ENCODE results near the gene YTHDF2.
A peak's percentile ranks its signal among the peaks of the same experiment; 100 is the strongest.
"Not testable (repeated sequence)": the region's sequence is repeated elsewhere in the genome, so short reads cannot be mapped to it uniquely, and the experiment has no call there.

YTHDF2 gene

DNA sequence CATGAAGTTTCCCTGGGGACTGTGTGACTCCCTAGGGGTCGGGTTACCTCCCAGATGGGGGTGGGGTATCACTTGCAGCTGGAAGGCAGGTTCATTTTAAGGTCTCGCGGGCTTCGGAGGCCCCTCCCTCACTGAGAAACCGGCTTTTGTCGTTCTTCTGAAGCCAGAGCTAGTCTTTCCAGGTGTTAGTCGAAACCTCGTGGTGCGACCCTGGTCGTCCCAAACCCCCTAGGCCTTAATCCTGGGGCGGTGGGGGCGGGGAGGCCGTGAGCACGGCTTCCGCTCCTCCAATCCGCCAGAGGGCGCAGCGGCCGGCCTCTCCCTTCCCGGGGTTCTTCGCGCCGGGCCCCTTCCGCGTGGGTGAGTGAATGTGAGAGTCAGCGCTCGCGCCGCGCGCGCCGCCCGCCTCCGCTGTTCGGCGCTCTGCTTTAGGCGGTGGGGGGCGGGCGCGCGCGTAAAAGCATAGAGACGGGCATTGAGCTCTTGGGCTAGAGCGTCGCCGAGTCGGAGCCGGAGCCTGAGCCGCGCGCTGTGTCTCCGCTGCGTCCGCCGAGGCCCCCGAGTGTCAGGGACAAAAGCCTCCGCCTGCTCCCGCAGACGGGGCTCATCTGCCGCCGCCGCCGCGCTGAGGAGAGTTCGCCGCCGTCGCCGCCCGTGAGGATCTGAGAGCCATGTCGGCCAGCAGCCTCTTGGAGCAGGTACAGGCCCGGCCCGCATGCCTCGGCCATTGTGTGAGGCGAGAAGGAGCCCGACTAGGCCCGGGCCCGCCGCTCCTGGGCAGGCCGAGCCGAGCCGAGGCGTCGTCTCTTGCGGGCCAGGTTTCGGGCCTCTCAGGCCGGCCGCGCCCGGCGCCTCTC lies at the start of gene YTHDF2:
Gene YTHDF2, plus strand, starts transcription at position 491 of the 857 bp plus-strand sequence. Its CDS starts 181 bp downstream, at position 672.
- peak; percentile 97 to 98 (median 97) for DNase-seq

DNA sequence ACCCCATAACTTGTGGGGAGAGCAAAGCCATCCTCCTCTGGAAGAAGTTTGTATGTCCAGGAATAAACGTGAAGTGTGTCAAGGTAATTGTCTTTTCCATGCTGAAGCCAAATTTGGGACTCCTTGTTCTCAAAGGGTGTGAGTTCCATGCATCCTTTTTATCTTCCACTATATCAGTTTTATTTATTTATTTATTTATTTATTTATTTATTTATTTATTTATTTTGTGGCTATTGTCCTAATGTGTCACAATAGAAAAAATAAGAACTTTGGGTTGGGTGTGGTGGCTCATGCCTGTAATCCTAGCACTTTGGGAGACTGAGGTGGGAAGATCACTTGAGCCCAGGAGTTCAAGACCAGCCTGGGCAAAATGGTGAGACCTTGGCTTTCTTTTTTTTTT lies 45.1 kb upstream of the YTHDF2 start:
- DNase-seq = not testable (repeated sequence)

DNA sequence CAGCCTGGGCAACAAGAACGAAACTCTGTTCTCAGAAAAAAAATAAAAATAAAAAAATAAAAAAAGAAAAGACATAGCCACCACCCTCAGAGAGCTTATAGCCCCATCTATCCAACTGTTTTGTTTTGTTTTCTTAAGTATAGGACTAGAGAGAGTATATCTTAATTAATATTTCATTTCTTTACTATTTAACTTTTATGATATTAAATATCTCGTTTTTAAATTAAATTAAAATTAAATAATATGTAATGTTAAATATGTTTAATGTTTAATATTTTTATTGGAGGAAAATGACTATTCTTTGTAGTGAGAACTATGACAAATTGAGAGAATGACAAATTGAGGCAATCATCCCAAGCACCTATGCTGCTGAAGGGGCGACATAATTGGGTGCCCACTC lies 33.1 kb upstream of the YTHDF2 start:
- DNase-seq = no peak

DNA sequence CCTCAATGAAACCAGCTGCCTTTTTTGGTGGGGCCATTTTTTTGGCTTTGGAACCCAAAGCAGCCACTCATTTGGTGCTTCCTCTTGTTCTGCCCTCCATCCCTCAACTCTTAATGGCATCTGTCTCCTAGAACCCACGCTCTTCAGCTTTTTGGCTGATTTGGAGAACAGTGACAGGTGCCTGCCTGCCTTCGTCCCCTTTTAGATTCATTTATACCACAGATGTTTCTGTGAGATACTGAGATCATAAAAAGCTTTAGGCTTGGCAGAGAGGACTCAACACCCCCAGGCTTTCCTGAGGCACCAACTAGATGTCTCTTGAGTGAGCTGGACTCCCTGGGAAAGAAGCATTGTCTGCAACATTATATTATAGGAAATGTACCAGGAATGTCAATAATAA lies 20.4 kb upstream of the YTHDF2 start:
- no peak for DNase-seq

- DNase-seq = no peak
These were observed 18.6 kb upstream of the YTHDF2 start for GRCh38 chr1:28718166-28718565.

DNA sequence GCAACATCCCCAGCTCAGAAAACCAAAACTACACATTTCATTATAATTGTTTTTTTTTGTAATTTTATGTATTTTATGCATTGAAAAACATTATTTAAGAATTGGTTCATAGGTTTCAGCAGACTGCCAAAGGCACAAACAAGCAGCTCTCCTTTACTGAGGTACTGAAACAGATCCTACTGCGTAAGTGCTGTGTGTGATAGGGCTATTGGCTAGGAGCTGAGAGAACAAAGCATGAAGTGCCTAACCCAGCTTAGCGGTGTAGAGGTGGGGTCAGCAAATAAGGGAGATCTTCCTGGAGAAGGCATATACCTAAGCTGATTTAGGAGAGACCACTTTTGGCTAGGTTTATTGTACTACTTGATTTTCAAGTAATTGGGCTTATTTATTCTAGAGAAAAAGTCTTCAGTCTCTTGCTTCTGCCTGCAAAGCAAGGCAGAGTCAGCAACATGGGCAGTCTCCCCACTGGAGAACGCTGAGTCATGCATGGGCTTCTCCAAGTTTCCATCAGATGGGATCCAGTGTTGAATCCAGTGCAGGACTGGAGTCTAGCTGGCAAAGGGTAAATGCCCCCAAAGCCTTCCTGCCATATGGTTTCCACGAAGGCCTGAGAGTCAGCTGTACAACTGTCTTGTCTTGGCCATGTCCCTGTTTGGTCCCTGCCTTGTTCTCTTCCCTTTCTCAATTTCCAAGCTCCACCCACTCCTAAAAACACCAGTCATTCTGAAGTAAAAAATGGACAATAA lies 18.0 kb upstream of the YTHDF2 start:
- DNase-seq = no peak

DNA sequence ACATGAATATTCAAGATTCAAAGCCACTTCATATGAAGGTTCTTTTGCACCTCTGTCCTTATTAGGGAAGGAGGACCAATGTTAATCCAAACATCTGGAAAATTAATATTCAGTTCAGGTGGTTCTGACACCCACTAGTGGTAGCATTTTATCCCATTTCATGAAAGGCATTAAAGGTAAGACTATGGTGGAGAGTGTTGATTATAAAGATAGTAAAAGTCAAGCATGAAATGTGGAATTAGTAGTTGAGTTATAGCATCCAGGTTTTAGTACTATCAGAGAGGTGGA lies 17.5 kb upstream of the YTHDF2 start:
- DNase-seq = no peak

DNA sequence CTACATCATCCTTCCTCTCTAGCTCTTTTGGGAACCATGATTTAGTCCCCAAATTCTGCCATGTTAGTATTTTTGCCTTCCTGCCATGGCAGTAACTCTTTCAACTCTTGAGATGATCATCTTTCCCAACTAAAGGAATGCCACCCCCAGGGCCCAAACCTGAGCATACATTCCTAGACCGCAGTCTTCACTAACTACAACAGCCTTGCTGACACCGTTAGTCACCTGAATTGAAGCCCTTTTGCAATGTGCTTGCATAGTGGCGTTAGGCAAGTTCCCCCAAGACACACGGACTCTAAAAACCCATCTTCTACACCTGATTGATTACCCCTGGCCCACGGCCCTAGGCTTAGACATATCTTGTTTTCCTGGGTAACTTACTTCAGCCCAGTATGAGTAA lies 16.4 kb upstream of the YTHDF2 start:
- no peak for DNase-seq

GRCh38 chr1:28721927-28722326 lies 14.8 kb upstream of the YTHDF2 start:
- not testable (repeated sequence) for DNase-seq

- DNase-seq = peak in 1 of 3 experiments; percentile 9
These were observed 11.4 kb upstream of the YTHDF2 start for GRCh38 chr1:28725365-28725764.

GRCh38 chr1:28735961-28736449 lies 735 bp upstream of the YTHDF2 start:
- no peak for DNase-seq

- DNase-seq = peak; percentile 75 to 94 (median 82)
These were observed 780 bp downstream of the YTHDF2 start for GRCh38 chr1:28737307-28738132.

DNA sequence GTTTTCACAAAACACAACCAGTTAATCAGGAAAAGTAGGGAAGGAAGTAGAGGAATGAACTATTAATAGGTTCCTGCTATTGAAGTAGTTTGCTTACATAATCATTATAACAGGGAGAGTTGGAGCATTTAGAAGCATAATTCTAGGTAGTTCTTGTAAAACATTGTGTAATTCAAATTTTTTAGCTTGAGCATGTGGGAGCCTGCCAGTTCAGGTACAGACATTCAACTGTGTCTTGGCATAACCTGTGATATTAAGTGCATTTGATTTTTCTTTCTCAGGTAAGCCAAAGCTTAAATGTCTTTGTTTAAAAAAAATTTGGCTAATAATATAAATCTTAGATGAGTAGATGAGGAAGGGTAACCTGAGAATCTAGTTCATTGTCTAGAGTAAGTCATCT lies 3.4 kb downstream of the YTHDF2 start:
- no peak for DNase-seq

DNA sequence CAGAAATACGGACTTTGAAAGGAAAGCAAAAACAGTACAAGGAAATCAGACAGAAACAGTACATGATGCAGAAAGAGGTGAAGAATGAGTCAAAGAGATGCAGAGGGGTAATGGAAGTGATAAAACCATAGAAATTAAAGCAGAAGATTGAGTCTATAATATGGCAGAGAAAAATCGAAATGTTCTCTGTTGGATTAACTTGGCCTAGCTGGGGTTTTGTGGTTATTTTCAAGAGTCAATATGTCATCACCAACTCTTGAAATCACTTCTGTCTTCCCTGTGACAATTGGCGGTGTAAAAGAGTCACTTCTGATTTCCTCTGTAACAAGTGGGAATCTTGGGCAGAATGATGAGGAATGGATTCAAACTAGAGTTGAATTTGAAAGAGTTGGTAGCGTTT lies 7.4 kb downstream of the YTHDF2 start:
- DNase-seq = no peak

GRCh38 chr1:28745653-28746173 lies 9.0 kb downstream of the YTHDF2 start:
- no peak for DNase-seq

DNA sequence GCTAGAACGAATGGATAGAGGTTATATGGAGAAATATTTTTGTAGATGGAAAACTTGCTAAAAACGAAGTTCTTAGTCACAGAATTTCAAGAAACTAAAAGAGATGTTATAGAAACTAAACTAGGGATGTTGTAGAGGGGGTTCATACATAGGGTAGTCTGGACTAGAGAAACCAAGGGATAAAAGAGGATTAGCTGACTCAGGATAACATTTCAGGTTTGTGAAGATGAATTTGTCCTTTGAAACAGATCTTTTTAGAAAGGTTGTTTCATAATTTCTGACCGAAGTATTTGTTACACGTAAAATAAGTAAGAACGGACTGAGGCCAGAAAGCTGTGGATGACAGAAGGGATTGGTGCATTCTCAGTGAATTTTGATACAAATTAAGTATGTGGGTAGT lies 13.6 kb downstream of the YTHDF2 start:
- DNase-seq = no peak

GRCh38 chr1:28750771-28751294 lies 14.1 kb downstream of the YTHDF2 start:
- DNase-seq = not testable (repeated sequence)

- DNase-seq = no peak
These were observed 14.7 kb downstream of the YTHDF2 start for GRCh38 chr1:28751315-28752060.

DNA sequence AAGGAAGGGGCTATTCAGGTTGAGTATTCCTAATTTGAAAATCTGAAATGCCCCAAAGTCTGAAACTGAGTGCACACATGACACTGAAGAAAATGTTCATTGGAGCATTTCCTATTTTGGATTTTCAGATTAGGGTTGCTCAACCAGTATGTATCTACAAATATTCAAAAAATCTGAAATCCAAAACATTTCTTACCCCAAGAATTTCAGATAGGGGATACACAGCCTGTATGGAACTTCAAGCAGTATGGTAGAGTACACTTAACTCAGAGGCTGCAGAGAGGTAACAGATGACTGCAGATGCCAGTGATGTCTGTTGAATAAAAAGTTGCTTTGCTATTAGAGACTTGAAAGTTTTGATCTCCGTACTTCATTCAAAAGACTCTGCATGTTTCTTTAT lies 19.0 kb downstream of the YTHDF2 start:
- no peak for DNase-seq

GRCh38 chr1:28756846-28757245 lies 20.1 kb downstream of the YTHDF2 start:
- peak in 1 of 3 experiments; percentile 23 for DNase-seq

DNA sequence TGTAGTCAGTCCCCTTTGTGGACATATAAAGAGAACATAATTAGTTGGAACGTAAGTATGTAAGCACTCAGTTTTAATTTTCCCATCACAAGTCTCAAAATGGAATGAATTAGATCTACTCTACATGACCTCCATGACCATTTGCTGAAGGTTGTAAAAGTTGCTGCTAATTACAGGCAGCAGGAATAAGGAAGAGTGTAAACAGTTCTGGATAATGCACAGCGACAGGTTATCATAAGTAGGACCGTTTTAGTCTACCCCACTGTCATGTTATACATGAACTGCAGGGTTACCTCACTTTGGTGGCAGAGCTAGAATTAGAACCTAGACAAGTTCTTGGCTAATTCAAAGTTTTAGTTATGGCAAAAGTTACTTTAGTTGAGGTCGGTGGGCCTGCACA lies 21.7 kb downstream of the YTHDF2 start:
- no peak for DNase-seq

DNA sequence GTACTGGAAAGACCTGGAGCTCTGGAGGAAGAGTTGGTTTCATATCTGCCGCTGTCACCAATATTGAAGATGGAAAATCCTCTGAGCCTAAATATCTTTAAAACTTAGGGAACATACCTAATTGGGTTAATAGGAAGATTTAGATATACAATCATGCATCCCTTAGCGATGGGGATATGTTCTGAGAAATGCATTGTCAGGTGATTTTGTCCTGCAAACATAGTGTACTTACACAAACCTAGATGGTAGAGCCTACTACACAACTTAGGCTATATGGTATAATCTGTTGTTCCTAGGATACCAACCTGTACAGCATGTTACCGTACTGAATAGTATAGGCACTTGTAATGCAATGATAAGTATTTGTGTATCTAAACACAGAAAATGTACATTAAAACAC lies 22.5 kb downstream of the YTHDF2 start:
- DNase-seq = no peak

Measured in NCI-H1417 (cell line).